ENCODE results near the gene EMILIN2. TPM values are rescaled to one million over a fixed set of nuclear protein-coding genes. Genes with fewer than 3 reads are reported as not detected.

The EMILIN2 gene
- total RNA-seq, 1 donor from 2014 or later = 29.6 TPM

DNA sequence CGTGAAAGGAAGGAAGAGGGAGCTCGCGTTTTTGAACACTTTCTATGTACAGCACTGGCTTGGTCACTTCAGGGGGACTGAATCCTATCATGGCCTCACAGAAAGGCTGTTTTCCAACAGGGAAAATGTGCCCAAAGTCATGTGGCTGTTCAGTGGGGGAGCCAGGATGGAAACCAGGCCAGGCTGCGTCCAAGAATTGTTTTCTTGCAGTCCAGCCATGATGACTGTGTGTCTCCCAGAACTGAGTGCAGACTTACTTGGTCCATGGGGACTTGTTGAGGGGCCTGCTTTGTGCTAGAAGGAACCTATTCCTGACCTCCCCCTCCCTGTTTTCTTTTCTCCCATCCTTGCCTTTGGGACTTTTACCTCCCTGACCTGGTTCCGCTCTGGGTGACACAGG lies 46.9 kb downstream of the EMILIN2 start:
- Mint-ChIP-seq H3K27me3 (ENCODE audit: low read depth, unreplicated experiment) (no peaks in the 10 kb centered on the region), H3K27ac (ENCODE audit: unreplicated experiment) (no peak overlapping the region), H3K9me3 (ENCODE audit: unreplicated experiment) (peaks cover 3% of the 10 kb centered on the region), H3K36me3 (ENCODE audit: low read depth, unreplicated experiment) (peaks cover 12% of the 10 kb centered on the region), H3K4me3 (ENCODE audit: unreplicated experiment) (no peak overlapping the region), H3K4me1 (ENCODE audit: low read depth, unreplicated experiment) (peaks cover 31% of the 10 kb centered on the region)
- TF ChIP-seq, protein P1, sequence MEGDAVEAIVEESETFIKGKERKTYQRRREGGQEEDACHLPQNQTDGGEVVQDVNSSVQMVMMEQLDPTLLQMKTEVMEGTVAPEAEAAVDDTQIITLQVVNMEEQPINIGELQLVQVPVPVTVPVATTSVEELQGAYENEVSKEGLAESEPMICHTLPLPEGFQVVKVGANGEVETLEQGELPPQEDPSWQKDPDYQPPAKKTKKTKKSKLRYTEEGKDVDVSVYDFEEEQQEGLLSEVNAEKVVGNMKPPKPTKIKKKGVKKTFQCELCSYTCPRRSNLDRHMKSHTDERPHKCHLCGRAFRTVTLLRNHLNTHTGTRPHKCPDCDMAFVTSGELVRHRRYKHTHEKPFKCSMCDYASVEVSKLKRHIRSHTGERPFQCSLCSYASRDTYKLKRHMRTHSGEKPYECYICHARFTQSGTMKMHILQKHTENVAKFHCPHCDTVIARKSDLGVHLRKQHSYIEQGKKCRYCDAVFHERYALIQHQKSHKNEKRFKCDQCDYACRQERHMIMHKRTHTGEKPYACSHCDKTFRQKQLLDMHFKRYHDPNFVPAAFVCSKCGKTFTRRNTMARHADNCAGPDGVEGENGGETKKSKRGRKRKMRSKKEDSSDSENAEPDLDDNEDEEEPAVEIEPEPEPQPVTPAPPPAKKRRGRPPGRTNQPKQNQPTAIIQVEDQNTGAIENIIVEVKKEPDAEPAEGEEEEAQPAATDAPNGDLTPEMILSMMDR (IDR thresholded peaks at IDR 0.05; ENCODE audit: insufficient read depth, low read depth, low read length) = no peak
- Histone ChIP-seq H3K27ac (ENCODE audit: low read depth, low read length) (no peak overlapping the region), H3K4me3 (ENCODE audit: insufficient read depth, low read depth, low read length) (no peak overlapping the region), H3K4me2 (ENCODE audit: low read length) (no peak overlapping the region), H4K20me1 (ENCODE audit: insufficient read depth, low read length) (no peaks in the 10 kb centered on the region), H3K9ac (ENCODE audit: low read length) (no peak overlapping the region), H2AFZ (ENCODE audit: low read depth, low read length) (no peak overlapping the region), H3K27me3 (ENCODE audit: insufficient read depth, low read length) (no peaks in the 10 kb centered on the region), H3K79me2 (ENCODE audit: insufficient read depth, low read length) (no peaks in the 10 kb centered on the region), H3K9me3 (ENCODE audit: insufficient read depth, low read depth, low read length) (no peaks in the 10 kb centered on the region), H3K36me3 (ENCODE audit: insufficient read depth, low read length) (no peaks in the 10 kb centered on the region), H3K4me1 (ENCODE audit: insufficient read depth, low read length) (peaks cover 16% of the 10 kb centered on the region)
- no peak for FAIRE-seq
- no peak for DNase-seq (ENCODE audit: low read depth)

DNA sequence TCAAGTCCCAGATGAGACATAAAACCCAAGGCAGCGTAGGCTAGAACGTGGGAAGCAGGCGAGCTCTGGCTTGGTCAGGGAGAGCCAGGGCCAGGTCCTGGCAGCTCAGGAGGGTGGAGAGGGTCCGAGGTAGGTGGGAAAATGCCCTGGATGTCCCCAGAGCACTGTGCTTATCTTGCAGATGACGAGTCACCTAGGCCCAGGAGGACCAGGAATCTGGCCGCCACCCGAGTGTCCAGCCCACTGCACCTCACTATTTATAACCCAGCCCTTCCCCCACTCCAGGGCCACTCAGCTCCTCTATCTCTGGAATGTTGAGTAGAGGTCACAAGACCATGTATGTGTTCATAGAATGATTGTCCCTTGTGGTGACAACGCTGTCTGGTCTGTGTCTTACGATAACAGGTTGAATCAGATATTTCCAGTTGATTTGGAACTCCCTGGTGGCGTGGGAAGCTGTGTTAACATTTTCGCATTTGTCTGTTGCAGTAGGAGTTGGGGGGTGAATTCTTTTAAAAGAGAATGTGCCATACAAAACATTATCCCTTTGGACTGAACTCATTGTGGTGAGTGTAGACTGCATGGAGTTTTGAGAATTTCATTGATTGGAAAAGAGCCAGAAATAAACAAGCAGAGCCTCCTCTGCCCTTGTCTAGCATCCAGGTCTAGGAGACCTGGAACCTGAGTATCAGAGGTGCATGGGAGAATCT lies 47.5 kb downstream of the EMILIN2 start:
- H3K36me3 Mint-ChIP-seq (ENCODE audit: low read depth, unreplicated experiment) = peaks cover 12% of the 10 kb centered on the region
- no peak overlapping the region for H3K9ac ChIP-seq (ENCODE audit: low read length)
- DNase-seq (ENCODE audit: low read depth) = no peak
- H3K4me1 ChIP-seq (ENCODE audit: insufficient read depth, low read length) = peaks cover 16% of the 10 kb centered on the region
- no peak overlapping the region for H3K27ac Mint-ChIP-seq (ENCODE audit: unreplicated experiment)
- H3K27ac ChIP-seq (ENCODE audit: low read depth, low read length) = no peak overlapping the region
- H3K36me3 ChIP-seq (ENCODE audit: insufficient read depth, low read length) = no peaks in the 10 kb centered on the region
- no peak overlapping the region for H3K4me3 ChIP-seq (ENCODE audit: insufficient read depth, low read depth, low read length)
- H3K9me3 Mint-ChIP-seq (ENCODE audit: unreplicated experiment) = peaks cover 3% of the 10 kb centered on the region
- H3K4me2 ChIP-seq (ENCODE audit: low read length) = no peak overlapping the region
- peaks cover 31% of the 10 kb centered on the region for H3K4me1 Mint-ChIP-seq (ENCODE audit: low read depth, unreplicated experiment)
- H3K79me2 ChIP-seq (ENCODE audit: insufficient read depth, low read length) = no peaks in the 10 kb centered on the region
- TF ChIP-seq EZH2 (IDR thresholded peaks at IDR 0.05; ENCODE audit: insufficient read depth, low read length) = no peak
- TF ChIP-seq, protein P1 (IDR thresholded peaks at IDR 0.05; ENCODE audit: insufficient read depth, low read depth, low read length) = no peak
- H3K9me3 ChIP-seq (ENCODE audit: insufficient read depth, low read depth, low read length) = no peaks in the 10 kb centered on the region
- no peak overlapping the region for H2AFZ ChIP-seq (ENCODE audit: low read depth, low read length)
- H3K27me3 ChIP-seq (ENCODE audit: insufficient read depth, low read length) = no peaks in the 10 kb centered on the region
- H3K27me3 Mint-ChIP-seq (ENCODE audit: low read depth, unreplicated experiment) = no peaks in the 10 kb centered on the region
- FAIRE-seq = no peak
- no peaks in the 10 kb centered on the region for H4K20me1 ChIP-seq (ENCODE audit: insufficient read depth, low read length)
- no peak overlapping the region for H3K4me3 Mint-ChIP-seq (ENCODE audit: unreplicated experiment)

DNA sequence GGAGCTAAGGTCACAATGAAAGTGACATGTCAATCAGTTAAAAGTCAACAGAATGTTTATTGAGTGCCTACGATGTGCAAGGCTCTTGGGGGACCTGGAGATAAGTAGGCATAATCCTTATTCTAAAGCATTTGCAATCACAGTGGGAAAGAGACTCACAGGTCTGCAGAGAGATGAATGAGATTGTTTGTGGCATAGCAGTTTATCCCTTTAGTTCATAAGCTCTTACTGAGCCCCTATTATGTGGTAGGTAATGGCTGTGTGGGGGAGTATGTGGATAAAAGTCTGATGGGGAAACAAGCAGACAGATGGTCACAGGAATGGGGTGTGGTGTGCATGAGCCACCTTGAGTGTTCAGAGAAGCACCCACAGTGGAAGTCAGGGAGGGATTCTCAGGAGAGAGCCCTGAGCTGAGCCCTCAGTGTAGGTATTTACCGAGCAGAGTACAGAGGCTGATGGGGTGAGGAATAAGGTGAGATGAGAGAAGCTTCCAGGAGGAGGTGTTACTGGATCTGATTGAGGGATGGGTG lies 48.1 kb downstream of the EMILIN2 start:
- Histone ChIP-seq H3K27ac (ENCODE audit: low read depth, low read length) (no peak overlapping the region), H3K9ac (ENCODE audit: low read length) (no peak overlapping the region), H3K79me2 (ENCODE audit: insufficient read depth, low read length) (no peaks in the 10 kb centered on the region), H3K27me3 (ENCODE audit: insufficient read depth, low read length) (no peaks in the 10 kb centered on the region), H3K4me2 (ENCODE audit: low read length) (no peak overlapping the region), H2AFZ (ENCODE audit: low read depth, low read length) (no peak overlapping the region), H3K36me3 (ENCODE audit: insufficient read depth, low read length) (no peaks in the 10 kb centered on the region), H3K4me1 (ENCODE audit: insufficient read depth, low read length) (peaks cover 16% of the 10 kb centered on the region), H3K9me3 (ENCODE audit: insufficient read depth, low read depth, low read length) (no peaks in the 10 kb centered on the region), H3K4me3 (ENCODE audit: insufficient read depth, low read depth, low read length) (no peak overlapping the region), H4K20me1 (ENCODE audit: insufficient read depth, low read length) (no peaks in the 10 kb centered on the region)
- Mint-ChIP-seq H3K36me3 (ENCODE audit: low read depth, unreplicated experiment) (peaks cover 12% of the 10 kb centered on the region), H3K27me3 (ENCODE audit: low read depth, unreplicated experiment) (no peaks in the 10 kb centered on the region), H3K4me1 (ENCODE audit: low read depth, unreplicated experiment) (peaks cover 31% of the 10 kb centered on the region), H3K4me3 (ENCODE audit: unreplicated experiment) (no peak overlapping the region), H3K9me3 (ENCODE audit: unreplicated experiment) (peaks cover 3% of the 10 kb centered on the region), H3K27ac (ENCODE audit: unreplicated experiment) (no peak overlapping the region)
- TF ChIP-seq, protein P1 (IDR thresholded peaks at IDR 0.05; ENCODE audit: insufficient read depth, low read depth, low read length) = no peak
- TF ChIP-seq EZH2 (IDR thresholded peaks at IDR 0.05; ENCODE audit: insufficient read depth, low read length) = no peak
- FAIRE-seq (no peak), DNase-seq (ENCODE audit: low read depth) (no peak)

Measured in astrocyte (in vitro differentiated cells and primary cell).